ENCODE measurements around the gene CEP68. TPM values are rescaled to one million over a fixed set of nuclear protein-coding genes. Genes with fewer than 3 reads are reported as not detected.

The CEP68 gene
- 5.0 and 5.4 TPM in 2 replicates for total RNA-seq

GRCh38 chr2:65056215-65057053 is at the start of gene CEP68:
TSS of gene CEP68 (plus strand) at chr2:65056416. CDS start at chr2:65069445, 13,029 bp downstream.

GRCh38 chr2:65129826-65130663 is 73.8 kb downstream of the CEP68 start, which contains the start of gene RAB1A:
TSS of gene RAB1A (minus strand) at chr2:65130106. CDS start at chr2:65129915, 191 bp downstream.

Other genes starting within 250 kb of the CEP68 start
- gene SLC1A4, start 67.0 kb upstream of the CEP68 start, total RNA-seq: 13.6 and 45.3 TPM in 2 replicates
- gene RAB1A, start 73.7 kb downstream of the CEP68 start, total RNA-seq: 71.7 and 119 TPM in 2 replicates
- gene ACTR2, start 171.4 kb downstream of the CEP68 start, total RNA-seq: 69.4 and 117 TPM in 2 replicates